Stimulated activated effector memory CD8-positive, alpha-beta T cell treated with anti-CD3 and anti-CD28 coated beads, Interleukin-12 subunit alpha, Interleukin-12 subunit beta, amount 100 ng/mL, for 72 hours (primary cell): ENCODE measurements around the gene CDK18.
"Not testable (repeated sequence)": the region's sequence is repeated elsewhere in the genome, so short reads cannot be mapped to it uniquely, and the experiment has no call there.

Experiments used
- ATAC-seq: fragments of 150-1000 bp; cut with Tn5 transposase; 2 replicates; pipeline ENCODE4 v1.10.0; 2021
- DNase-seq, 2 donors: peaks; one replicate each; pipeline ENCODE4 v3.0.0; 2021 to 2022; ENCODE audit warnings: low spot score in 2 of 2
- H3K27ac Mint-ChIP-seq: one replicate; pipeline ENCODE4 v1.8.0; 2022; ENCODE audit warnings: mild to moderate bottlenecking, mixed read lengths
- H3K36me3 Mint-ChIP-seq: one replicate; pipeline ENCODE4 v1.8.0; 2022; ENCODE audit warnings: mild to moderate bottlenecking, mixed read lengths
- H3K4me1 Mint-ChIP-seq: one replicate; pipeline ENCODE4 v1.8.0; 2022; ENCODE audit warnings: mixed read lengths
- H3K4me3 Mint-ChIP-seq: one replicate; pipeline ENCODE4 v1.8.0; 2022; ENCODE audit warnings: mild to moderate bottlenecking, mixed read lengths
- H3K9me3 Mint-ChIP-seq: one replicate; pipeline ENCODE4 v1.8.0; 2022; ENCODE audit warnings: mixed read lengths

CDK18 gene

GRCh38 chr1:205475855-205476254 lies 28.6 kb upstream of the CDK18 start:
- ATAC-seq = no peak

GRCh38 chr1:205476648-205477047 lies 27.8 kb upstream of the CDK18 start:
- Mint-ChIP-seq H3K4me1 (peaks cover 44% of the 10 kb centered on the region), H3K27ac (no peak overlapping the region), H3K9me3 (peaks cover 10% of the 10 kb centered on the region), H3K4me3 (no peak overlapping the region), H3K36me3 (peaks cover 6% of the 10 kb centered on the region)
- ATAC-seq (no peak), DNase-seq (no peak)

More at GRCh38 chr1:205475855-205476254, 28.6 kb upstream of the CDK18 start:
- Mint-ChIP-seq H3K27ac (no peak overlapping the region), H3K9me3 (peaks cover 10% of the 10 kb centered on the region), H3K4me3 (no peak overlapping the region), H3K4me1 (peaks cover 37% of the 10 kb centered on the region), H3K36me3 (peaks cover 6% of the 10 kb centered on the region)
- DNase-seq = no peak

GRCh38 chr1:205477121-205477758 lies 27.2 kb upstream of the CDK18 start:
- no peak overlapping the region for H3K27ac Mint-ChIP-seq
- ATAC-seq (no peak), DNase-seq (no peak)
- peaks cover 44% of the 10 kb centered on the region for H3K4me1 Mint-ChIP-seq
- peaks cover 6% of the 10 kb centered on the region for H3K36me3 Mint-ChIP-seq
- no peak overlapping the region for H3K4me3 Mint-ChIP-seq
- H3K9me3 Mint-ChIP-seq = peaks cover 10% of the 10 kb centered on the region

- peaks cover 42% of the 10 kb centered on the region for H3K4me1 Mint-ChIP-seq
- peaks cover 10% of the 10 kb centered on the region for H3K9me3 Mint-ChIP-seq
- peaks cover 6% of the 10 kb centered on the region for H3K36me3 Mint-ChIP-seq
- no peak overlapping the region for H3K27ac Mint-ChIP-seq
- DNase-seq (no peak), ATAC-seq (no peak)
- H3K4me3 Mint-ChIP-seq = no peak overlapping the region
Measured at GRCh38 chr1:205477759-205478247, 26.7 kb upstream of the CDK18 start.

GRCh38 chr1:205478985-205479384 lies 25.5 kb upstream of the CDK18 start:
- ATAC-seq, H3K9me3 Mint-ChIP-seq, H3K4me3 Mint-ChIP-seq, H3K36me3 Mint-ChIP-seq, DNase-seq: not testable (repeated sequence)
- peaks cover 51% of the 10 kb centered on the region for H3K4me1 Mint-ChIP-seq
- H3K27ac Mint-ChIP-seq = peak overlapping the region; percentile 63

- Mint-ChIP-seq H3K4me1 (peaks cover 66% of the 10 kb centered on the region), H3K9me3 (peaks cover 2% of the 10 kb centered on the region), H3K27ac (peak overlapping the region; percentile 63), H3K36me3 (peaks cover 6% of the 10 kb centered on the region), H3K4me3 (peak overlapping the region; percentile 61)
- peak; percentile 88 for ATAC-seq
- peak; percentile 40 to 83 for DNase-seq
Measured at GRCh38 chr1:205480349-205480985, 24.0 kb upstream of the CDK18 start.

GRCh38 chr1:205481218-205481617 lies 23.3 kb upstream of the CDK18 start:
- H3K4me3 Mint-ChIP-seq = peak overlapping the region; percentile 61
- H3K9me3 Mint-ChIP-seq = no peaks in the 10 kb centered on the region
- H3K4me1 Mint-ChIP-seq = peaks cover 70% of the 10 kb centered on the region
- peaks cover 6% of the 10 kb centered on the region for H3K36me3 Mint-ChIP-seq
- DNase-seq (peak in 1 of 2 donors; percentile 60), ATAC-seq (peak; percentile 38)
- peak overlapping the region; percentile 63 for H3K27ac Mint-ChIP-seq

GRCh38 chr1:205481629-205482151 lies 22.8 kb upstream of the CDK18 start:
- DNase-seq = peak in 1 of 2 donors; percentile 15
- peak; percentile 60 for ATAC-seq
- peak overlapping the region; percentile 61 for H3K4me3 Mint-ChIP-seq
- H3K27ac Mint-ChIP-seq = peak overlapping the region; percentile 63
- no peaks in the 10 kb centered on the region for H3K9me3 Mint-ChIP-seq
- peaks cover 6% of the 10 kb centered on the region for H3K36me3 Mint-ChIP-seq
- H3K4me1 Mint-ChIP-seq = peaks cover 70% of the 10 kb centered on the region

- DNase-seq, H3K36me3 Mint-ChIP-seq, ATAC-seq, H3K9me3 Mint-ChIP-seq: not testable (repeated sequence)
- H3K27ac Mint-ChIP-seq = peak overlapping the region; percentile 63
- H3K4me3 Mint-ChIP-seq = peak overlapping the region; percentile 61
- H3K4me1 Mint-ChIP-seq = peaks cover 70% of the 10 kb centered on the region
Measured at GRCh38 chr1:205482587-205482986, 21.9 kb upstream of the CDK18 start.

GRCh38 chr1:205483372-205483771 lies 21.1 kb upstream of the CDK18 start:
- Mint-ChIP-seq H3K9me3 (no peaks in the 10 kb centered on the region), H3K27ac (no peak overlapping the region), H3K4me1 (peaks cover 71% of the 10 kb centered on the region), H3K36me3 (peaks cover 6% of the 10 kb centered on the region), H3K4me3 (no peak overlapping the region)
- ATAC-seq (no peak), DNase-seq (no peak)

- Mint-ChIP-seq H3K9me3 (no peaks in the 10 kb centered on the region), H3K27ac (no peak overlapping the region), H3K36me3 (peaks cover 5% of the 10 kb centered on the region), H3K4me3 (no peak overlapping the region), H3K4me1 (peaks cover 61% of the 10 kb centered on the region)
- peak; percentile 47 to 85 for DNase-seq
- peak; percentile 64 for ATAC-seq
Measured at GRCh38 chr1:205484985-205485967, 19.2 kb upstream of the CDK18 start.

GRCh38 chr1:205486258-205486657 lies 18.2 kb upstream of the CDK18 start:
- Mint-ChIP-seq H3K9me3 (no peaks in the 10 kb centered on the region), H3K27ac (no peak overlapping the region), H3K4me3 (no peak overlapping the region), H3K4me1 (peaks cover 51% of the 10 kb centered on the region), H3K36me3 (no peaks in the 10 kb centered on the region)
- no peak for DNase-seq
- ATAC-seq = no peak

GRCh38 chr1:205488074-205488723 lies 16.3 kb upstream of the CDK18 start:
- H3K4me3 Mint-ChIP-seq = no peak overlapping the region
- H3K9me3 Mint-ChIP-seq = no peaks in the 10 kb centered on the region
- H3K4me1 Mint-ChIP-seq = peaks cover 36% of the 10 kb centered on the region
- peak; percentile 75 for ATAC-seq
- no peak overlapping the region for H3K27ac Mint-ChIP-seq
- H3K36me3 Mint-ChIP-seq = no peaks in the 10 kb centered on the region
- DNase-seq = peak; percentile 47 to 69

GRCh38 chr1:205491794-205492193 lies 12.7 kb upstream of the CDK18 start:
- Mint-ChIP-seq H3K4me1 (peaks cover 17% of the 10 kb centered on the region), H3K36me3 (no peaks in the 10 kb centered on the region), H3K27ac (no peak overlapping the region), H3K9me3 (no peaks in the 10 kb centered on the region), H3K4me3 (no peak overlapping the region)
- DNase-seq = no peak
- no peak for ATAC-seq
